A673 (cell line): Measurements from ENCODE around the gene FGR. TPM values are rescaled to one million over a fixed set of nuclear protein-coding genes. Genes with fewer than 3 reads are reported as not detected.

ENCODE experiments used
- BruUV-seq: library from RNA; stranded (reverse); fragments of 400-500 nt; replicated peaks from 2 replicates; lab custom pipeline; 2021; lab: Mats Ljungman, UMichigan
- CTCF ChIA-PET: fragments of 300-600 bp; sonication (Branson Sonifier 250); formaldehyde crosslinking; loops from one replicate; lab custom pipeline; 2022; ENCODE audit warnings: antibody characterized with exemption; lab: Charles Lee
- POLR2A ChIA-PET: fragments of 300-600 bp; sonication (Branson Sonifier 250); formaldehyde crosslinking; loops from one replicate; lab custom pipeline; 2022; ENCODE audit warnings: antibody characterized with exemption; ENCODE audit not compliant: low non-redundant PET; lab: Charles Lee
- DNase-seq: peaks from one replicate; pipeline ENCODE4 v3.0.0-alpha.2; 2015; ENCODE audit warnings: low spot score
- H3K27ac ChIP-seq: fragments of 200-600 bp; sonication (generic); 2 replicates; pipeline ENCODE4 v1.5.1; 2016; ENCODE audit warnings: mixed run types, low read depth, mild to moderate bottlenecking, mixed read lengths, antibody characterized with exemption, low read length; ENCODE audit not compliant: poor library complexity, severe bottlenecking
- H3K27me3 ChIP-seq: fragments of 200-600 bp; sonication (generic); replicated peaks from 2 replicates; pipeline ENCODE4 v1.6.1; 2017; ENCODE audit warnings: mixed run types, low read depth, mild to moderate bottlenecking, mixed read lengths, antibody characterized with exemption, low read length; ENCODE audit not compliant: insufficient read depth, poor library complexity
- H3K36me3 ChIP-seq: fragments of 200-600 bp; sonication (generic); 2 replicates; pipeline ENCODE4 v1.6.1; 2016; ENCODE audit warnings: mixed run types, mild to moderate bottlenecking, mixed read lengths, antibody characterized with exemption, low read length; ENCODE audit not compliant: insufficient read depth, poor library complexity, severe bottlenecking
- H3K4me1 ChIP-seq: fragments of 200-600 bp; sonication (generic); 2 replicates; pipeline ENCODE4 v1.6.1; 2017; ENCODE audit warnings: mixed run types, mild to moderate bottlenecking, mixed read lengths, antibody characterized with exemption, low read length; ENCODE audit not compliant: insufficient read depth, poor library complexity, severe bottlenecking
- H3K4me3 ChIP-seq: fragments of 200-600 bp; sonication (generic); 2 replicates; pipeline ENCODE4 v1.5.1; 2016; ENCODE audit warnings: low read depth, mixed run types, mild to moderate bottlenecking, mixed read lengths, low read length; ENCODE audit not compliant: poor library complexity, severe bottlenecking
- H3K9me3 ChIP-seq: fragments of 200-600 bp; sonication (generic); 2 replicates; pipeline ENCODE4 v1.6.1; 2016; ENCODE audit warnings: mixed run types, low read depth, mild to moderate bottlenecking, mixed read lengths, antibody characterized with exemption, low read length; ENCODE audit not compliant: poor library complexity, severe bottlenecking
- EZH2 ChIP-seq: fragments of 200-600 bp; sonication (generic); IDR thresholded peaks from 2 replicates; pipeline ENCODE4 v1.6.1; 2017; ENCODE audit warnings: borderline replicate concordance, low read depth, mild to moderate bottlenecking, mixed read lengths, antibody characterized with exemption, low read length; ENCODE audit not compliant: poor library complexity, severe bottlenecking
- intact Hi-C: fragments of 100-400 bp; cut with micrococcal nuclease; formaldehyde crosslinking; loops from one replicate; pipeline ENCODE4 v1.10.0; 2022; ENCODE audit not compliant: unreplicated experiment
- total RNA-seq: library from RNA; stranded (reverse); gene quantifications from 2 replicates; pipeline ENCODE4 v1.2.3, GENCODE V29; 2021
- TF ChIP-seq, protein P1 (sequence below): fragments of 300-800, 200-600 bp; sonication (generic); conservative IDR thresholded peaks from 2 replicates; pipeline ENCODE4 v1.5.1; 2017; ENCODE audit warnings: low read depth, mild to moderate bottlenecking, antibody characterized with exemption, low read length, moderate library complexity, mixed read lengths

Gene FGR
- total RNA-seq, 1 experiment from 2014 or later = not detected

GRCh38 chr1:27605796-27606707, 28.9 kb downstream of the FGR start:
- no peak for TF ChIP-seq EZH2
- TF ChIP-seq, protein P1, sequence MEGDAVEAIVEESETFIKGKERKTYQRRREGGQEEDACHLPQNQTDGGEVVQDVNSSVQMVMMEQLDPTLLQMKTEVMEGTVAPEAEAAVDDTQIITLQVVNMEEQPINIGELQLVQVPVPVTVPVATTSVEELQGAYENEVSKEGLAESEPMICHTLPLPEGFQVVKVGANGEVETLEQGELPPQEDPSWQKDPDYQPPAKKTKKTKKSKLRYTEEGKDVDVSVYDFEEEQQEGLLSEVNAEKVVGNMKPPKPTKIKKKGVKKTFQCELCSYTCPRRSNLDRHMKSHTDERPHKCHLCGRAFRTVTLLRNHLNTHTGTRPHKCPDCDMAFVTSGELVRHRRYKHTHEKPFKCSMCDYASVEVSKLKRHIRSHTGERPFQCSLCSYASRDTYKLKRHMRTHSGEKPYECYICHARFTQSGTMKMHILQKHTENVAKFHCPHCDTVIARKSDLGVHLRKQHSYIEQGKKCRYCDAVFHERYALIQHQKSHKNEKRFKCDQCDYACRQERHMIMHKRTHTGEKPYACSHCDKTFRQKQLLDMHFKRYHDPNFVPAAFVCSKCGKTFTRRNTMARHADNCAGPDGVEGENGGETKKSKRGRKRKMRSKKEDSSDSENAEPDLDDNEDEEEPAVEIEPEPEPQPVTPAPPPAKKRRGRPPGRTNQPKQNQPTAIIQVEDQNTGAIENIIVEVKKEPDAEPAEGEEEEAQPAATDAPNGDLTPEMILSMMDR = peak; percentile 94
- intact Hi-C loops = loop anchor here (1.0 to 5.0 kb wide), 5 partner anchors 50 to 304 kb away; partner anchors contain the start of gene GPR3
- Histone ChIP-seq H3K9me3 (no peaks in the 10 kb centered on the region), H3K36me3 (no peaks in the 10 kb centered on the region), H3K27me3 (no peaks in the 10 kb centered on the region), H3K4me1 (peaks cover 29% of the 10 kb centered on the region), H3K27ac (no peak overlapping the region), H3K4me3 (no peak overlapping the region)
- ChIA-PET CTCF (interaction anchor here (0.6 to 3.5 kb wide), 20 partner anchors 38 to 640 kb away, joined by 3 to 40 read pairs (median 6); no protein-coding TSS in a partner anchor), POLR2A (no interaction called here)
- DNase-seq = peak; percentile 81
- BruUV-seq = no TSS peak

DNA sequence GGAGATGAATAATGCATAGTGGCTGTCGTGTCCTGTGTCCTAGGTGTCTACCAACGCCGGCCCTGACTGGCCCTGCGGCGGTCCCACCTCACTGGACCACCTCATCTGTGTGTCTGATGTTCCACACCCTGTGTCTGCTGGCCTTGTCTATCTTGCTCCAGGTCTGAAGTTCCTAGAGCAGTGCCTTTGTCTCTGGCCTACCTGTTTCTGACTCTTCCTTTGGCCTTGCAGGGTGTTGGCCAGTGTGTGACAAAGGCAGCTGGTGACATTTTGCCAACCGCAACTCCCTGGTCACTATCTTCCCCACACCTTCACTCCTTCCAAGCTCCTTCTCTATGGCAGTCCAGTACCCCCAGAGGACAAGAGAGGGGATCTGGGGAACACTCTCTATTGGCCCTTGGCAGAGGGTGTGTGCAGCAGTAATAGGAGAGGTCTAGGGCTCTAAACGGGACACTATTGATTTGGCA, 29.7 kb downstream of the FGR start:
- CTCF ChIA-PET = interaction anchor here (1.2 to 1.6 kb wide), 3 partner anchors 49 to 210 kb away, joined by 4 to 10 read pairs (median 7); no protein-coding TSS in a partner anchor
- Histone ChIP-seq H3K27ac (no peak overlapping the region), H3K4me3 (no peak overlapping the region), H3K27me3 (no peaks in the 10 kb centered on the region), H3K36me3 (no peaks in the 10 kb centered on the region), H3K4me1 (peaks cover 36% of the 10 kb centered on the region), H3K9me3 (no peaks in the 10 kb centered on the region)
- POLR2A ChIA-PET = no interaction called here
- intact Hi-C loops = loop anchor here (5.0 kb wide), 1 partner anchor 303 kb away; no protein-coding TSS in a partner anchor
- DNase-seq = no peak
- TF ChIP-seq EZH2 = no peak
- TF ChIP-seq, protein P1 = no peak
- BruUV-seq = no TSS peak

- H3K4me1 ChIP-seq = peaks cover 42% of the 10 kb centered on the region
Measured at GRCh38 chr1:27604579-27605299, 30.2 kb downstream of the FGR start.

More at GRCh38 chr1:27604579-27605299, 30.2 kb downstream of the FGR start:
- BruUV-seq = no TSS peak
- intact Hi-C loops = loop anchor here (5.0 kb wide), 1 partner anchor 302 kb away; no protein-coding TSS in a partner anchor
- Histone ChIP-seq H3K27me3 (no peaks in the 10 kb centered on the region), H3K27ac (no peak overlapping the region), H3K4me3 (peak overlapping the region; percentile 87), H3K9me3 (no peaks in the 10 kb centered on the region), H3K36me3 (no peaks in the 10 kb centered on the region)
- ChIA-PET CTCF (interaction anchor here (0.6 to 1.6 kb wide), 5 partner anchors 116 to 304 kb away, joined by 3 to 10 read pairs (median 6); no protein-coding TSS in a partner anchor), POLR2A (interaction anchor here (0.7 kb wide), 1 partner anchor 35 kb away, joined by 20 read pairs; no protein-coding TSS in a partner anchor)
- no peak for DNase-seq
- TF ChIP-seq, protein P1 = no peak
- TF ChIP-seq EZH2 = no peak
